ENCODE data around the gene AGAP3. TPM values are rescaled to one million over a fixed set of nuclear protein-coding genes. Genes with fewer than 3 reads are reported as not detected.

Gene AGAP3
- total RNA-seq, 1 experiment from 2014 or later: 126 TPM

- peaks cover 71% of the 10 kb centered on the region for H3K79me2 ChIP-seq (ENCODE audit: insufficient read depth, low read length)
- H3K4me1 ChIP-seq (ENCODE audit: control insufficient read depth in 1 of 2, insufficient read depth in 2 of 2, low read length in 2 of 2): peaks cover 33 to 58% of the 10 kb centered on the region in 2 experiments
- ChIA-PET POLR2A (interaction anchor here (1.0 to 1.4 kb wide), 4 partner anchors 30 to 54 kb away, joined by 3 to 7 read pairs (median 4); partner anchors contain the start of gene AGAP3), CTCF (interaction anchor here (0.8 to 1.7 kb wide), 5 partner anchors 9 to 150 kb away, joined by 3 to 5 read pairs (median 3); no protein-coding TSS in a partner anchor), RAD21 (ENCODE audit: low non-redundant PET in 1 of 2, low total read pairs in 2 of 2, uncharacterized antibody in 2 of 2, unreplicated experiment in 2 of 2) (no interaction called here)
- H4K20me1 ChIP-seq (ENCODE audit: insufficient read depth): no peaks in the 10 kb centered on the region; the same call in 1 of the 2 replicates
- BruUV-seq (replicated peaks): no TSS peak
- no peak for DNase-seq (ENCODE audit: low read depth, low spot score)
- no peaks in the 10 kb centered on the region for H3K27me3 ChIP-seq (ENCODE audit: insufficient read depth, low read length)
- H3K9me3 ChIP-seq (ENCODE audit: control insufficient read depth in 1 of 2, insufficient read depth in 1 of 2, low read depth in 1 of 2, low read length in 2 of 2): no peaks in the 10 kb centered on the region
- peak overlapping the region; percentile 48 to 68 for H3K4me3 ChIP-seq (replicated peaks in 1 of 2; ENCODE audit: low read depth in 1 of 2, low read length in 2 of 2)
- no peak overlapping the region for H2AFZ ChIP-seq (ENCODE audit: low read depth, low read length, poor library complexity, severe bottlenecking)
- H3K4me2 ChIP-seq (ENCODE audit: low read length): peak overlapping the region; percentile 99
- peak overlapping the region; percentile 82 for H3K27ac ChIP-seq (ENCODE audit: low read depth, low read length)
- no peak for ATAC-seq
- peaks cover 4 to 18% of the 10 kb centered on the region in 2 experiments; a peak in 3 of 4 replicates for H3K36me3 ChIP-seq (ENCODE audit: control insufficient read depth in 1 of 2, insufficient read depth in 2 of 2, low read length in 2 of 2)
- peak overlapping the region; percentile 64 for H3K9ac ChIP-seq (ENCODE audit: low read length)
- TF ChIP-seq EGR1 (IDR thresholded peaks at IDR 0.05; ENCODE audit: low read depth): no peak
- no peak for TF ChIP-seq SRF (IDR thresholded peaks at IDR 0.05; ENCODE audit: low read depth)
- TF ChIP-seq SP1 (IDR thresholded peaks at IDR 0.05; ENCODE audit: low read depth): no peak
- no peak for TF ChIP-seq MAX (IDR thresholded peaks at IDR 0.05)
- TF ChIP-seq EZH2phosphoT487 (IDR thresholded peaks at IDR 0.05; ENCODE audit: borderline replicate concordance): no peak
- no peak for TF ChIP-seq TCF7L2 (IDR thresholded peaks at IDR 0.05; ENCODE audit: borderline replicate concordance, extremely low read depth, insufficient read depth, insufficient read length)
- TF ChIP-seq YY1 (IDR thresholded peaks at IDR 0.05; ENCODE audit: extremely low read depth, insufficient replicate concordance, low read depth, low read length): no peak
- TF ChIP-seq ELF1 (IDR thresholded peaks at IDR 0.05; ENCODE audit: borderline replicate concordance, low read depth): no peak
- no peak for TF ChIP-seq RAD21 (IDR thresholded peaks at IDR 0.05; ENCODE audit: low read depth)
- no peak for TF ChIP-seq EZH2 (IDR thresholded peaks at IDR 0.05)
- no peak for TF ChIP-seq JUND (IDR thresholded peaks at IDR 0.05)
- TF ChIP-seq POLR2A (IDR thresholded peaks at IDR 0.05; ENCODE audit: borderline replicate concordance, extremely low read depth, insufficient read depth, insufficient read length): no peak
- intact Hi-C loops (cut with micrococcal nuclease): no loop called here
- H3K9me2 ChIP-seq (ENCODE audit: insufficient read depth): no peaks in the 10 kb centered on the region
Observed at GRCh38 chr7:151115121-151115835, 29.0 kb downstream of the AGAP3 start.
